K562 (cell line): Measurements from ENCODE around the gene METTL22.

ENCODE experiments used
- CBFA2T2 ChIP-seq: fragments of 450-650 bp; conservative IDR thresholded peaks from 2 replicates; pipeline ENCODE4 v1.6.1; 2017; ENCODE audit warnings: mild to moderate bottlenecking
- CREB3L1 ChIP-seq: fragments of 450-650 bp; IDR thresholded peaks from 2 replicates; pipeline ENCODE4 v1.6.1; 2014; ENCODE audit warnings: low read depth, mild to moderate bottlenecking, moderate library complexity, borderline replicate concordance
- CTCF ChIP-seq, 3 experiments: IDR thresholded peaks in 2 of 3; conservative IDR thresholded peaks in 1 of 3; 2 replicates each; pipeline ENCODE4 v1.5.1; 2011 to 2012; ENCODE audit warnings: low read length in 3 of 3, mild to moderate bottlenecking in 3 of 3, control low read depth in 2 of 3, improper control_type of control experiment in 1 of 3, inconsistent platforms in 1 of 3, low read depth in 1 of 3, mixed read lengths in 1 of 3, moderate library complexity in 1 of 3; ENCODE audit not compliant: insufficient read depth in 2 of 3
- ELK1 ChIP-seq: sonication (generic); formaldehyde crosslinking; IDR thresholded peaks from 2 replicates; pipeline ENCODE4 v1.8.1; 2022; ENCODE audit warnings: missing genetic modification reagents
- NFATC3 ChIP-seq: fragments of 450-650 bp; IDR thresholded peaks from 2 replicates; pipeline ENCODE4 v1.6.1; 2017; ENCODE audit warnings: mild to moderate bottlenecking
- POLR2A ChIP-seq: fragments of 450-650 bp; conservative IDR thresholded peaks from 2 replicates; pipeline ENCODE4 v1.6.1; 2016
- RBM14 ChIP-seq: fragments of 200-400 bp; formaldehyde crosslinking; IDR thresholded peaks from 2 replicates; pipeline ENCODE4 v1.6.1; 2018; ENCODE audit warnings: low read depth, mild to moderate bottlenecking, low read length, moderate library complexity, borderline replicate concordance; ENCODE audit not compliant: insufficient read depth
- TCF7 ChIP-seq: sonication (generic); IDR thresholded peaks from 2 replicates; pipeline ENCODE4 v1.6.1; 2016; ENCODE audit warnings: antibody characterized with exemption, borderline replicate concordance
- ZNF23 ChIP-seq: fragments of 250-450 bp; sonication (Bioruptor Pico); IDR thresholded peaks from 2 replicates; pipeline ENCODE4 v1.4.0; 2020; ENCODE audit warnings: mild to moderate bottlenecking

- TF ChIP-seq CBFA2T2 = peak; percentile 34; the same call in 1 of the 2 replicates
- TF ChIP-seq ELK1 (CRISPR knock-in tag) = no peak
- TF ChIP-seq NFATC3 = no peak
- no peak for TF ChIP-seq RBM14
- no peak for TF ChIP-seq TCF7
- TF ChIP-seq CTCF (IDR thresholded peaks at IDR 0.05 in 2 of 3, conservative IDR thresholded peaks at IDR 0.05 in 1 of 3; ENCODE audit: insufficient read depth in 2 of 3, low read depth in 1 of 3, low read length in 3 of 3) = no peak
- TF ChIP-seq POLR2A = no peak
- TF ChIP-seq ZNF23 (CRISPR knock-in tag) = no peak
- TF ChIP-seq CREB3L1 = no peak
Measured at GRCh38 chr16:8583732-8584131, 37.8 kb upstream of the METTL22 start.
